ENCODE data around the gene MT3.

- no peak for TF ChIP-seq CTCF (IDR thresholded peaks at IDR 0.05; ENCODE audit: low read depth, low read length)
- TF ChIP-seq POLR2A (IDR thresholded peaks at IDR 0.05; ENCODE audit: extremely low read depth, insufficient read length): no peak
- TF ChIP-seq MYC (IDR thresholded peaks at IDR 0.05; ENCODE audit: low read depth, low read length): no peak
- TF ChIP-seq MAX (IDR thresholded peaks at IDR 0.05; ENCODE audit: low read depth, low read length): no peak
Observed at GRCh38 chr16:56561126-56561525, 28.2 kb upstream of the MT3 start.
